ENCODE results near the gene GINM1. TPM values are rescaled to one million over a fixed set of nuclear protein-coding genes. Genes with fewer than 3 reads are reported as not detected.

GINM1 gene
- total RNA-seq, 1 experiment from 2014 or later: 25.0 TPM

- TF ChIP-seq ZBTB33 (IDR thresholded peaks at IDR 0.05; ENCODE audit: extremely low read depth, insufficient replicate concordance, low read length) (no peak), REST (IDR thresholded peaks at IDR 0.05; ENCODE audit: low read depth) (no peak), SP1 (IDR thresholded peaks at IDR 0.05; ENCODE audit: low read depth) (no peak)
Measured at GRCh38 chr6:149608381-149608982, 42.3 kb downstream of the GINM1 start (continued).

- ATAC-seq (no peak), DNase-seq (ENCODE audit: low read depth, low spot score) (no peak)
- BruUV-seq (replicated peaks): no TSS peak
- ChIA-PET POLR2A (no interaction called here), RAD21 (ENCODE audit: low non-redundant PET in 1 of 2, low total read pairs in 2 of 2, uncharacterized antibody in 2 of 2, unreplicated experiment in 2 of 2) (no interaction called here), CTCF (no interaction called here)
- no peak overlapping the region for H2AFZ ChIP-seq (ENCODE audit: low read depth, low read length, poor library complexity, severe bottlenecking)
- no peaks in the 10 kb centered on the region for H4K20me1 ChIP-seq (ENCODE audit: insufficient read depth)
- intact Hi-C loops (cut with micrococcal nuclease): no loop called here
- H3K9me2 ChIP-seq (ENCODE audit: insufficient read depth): no peaks in the 10 kb centered on the region
- no peak overlapping the region for H3K9ac ChIP-seq (ENCODE audit: low read length)
- no peak overlapping the region for H3K27ac ChIP-seq (ENCODE audit: low read depth, low read length)
- no peaks in the 10 kb centered on the region for H3K27me3 ChIP-seq (ENCODE audit: insufficient read depth, low read length)
- peaks cover 3% of the 10 kb centered on the region for H3K79me2 ChIP-seq (ENCODE audit: insufficient read depth, low read length)
- no peak overlapping the region for H3K4me2 ChIP-seq (ENCODE audit: low read length)
- no peaks in the 10 kb centered on the region for H3K4me1 ChIP-seq (ENCODE audit: control insufficient read depth in 1 of 2, insufficient read depth in 2 of 2, low read length in 2 of 2)
- H3K36me3 ChIP-seq (ENCODE audit: control insufficient read depth in 1 of 2, insufficient read depth in 2 of 2, low read length in 2 of 2): no peaks in the 10 kb centered on the region
- no peak overlapping the region for H3K4me3 ChIP-seq (replicated peaks in 1 of 2; ENCODE audit: low read depth in 1 of 2, low read length in 2 of 2)
- H3K9me3 ChIP-seq (ENCODE audit: control insufficient read depth in 1 of 2, insufficient read depth in 1 of 2, low read depth in 1 of 2, low read length in 2 of 2): no peaks in the 10 kb centered on the region
- TF ChIP-seq YY1 (IDR thresholded peaks at IDR 0.05; ENCODE audit: extremely low read depth, insufficient replicate concordance, low read depth, low read length) (no peak), REST (IDR thresholded peaks at IDR 0.05; ENCODE audit: low read depth) (no peak), ELF1 (IDR thresholded peaks at IDR 0.05; ENCODE audit: borderline replicate concordance, low read depth) (no peak), CTCF (IDR thresholded peaks at IDR 0.05 in 2 of 3, conservative IDR thresholded peaks at IDR 0.05 in 1 of 3; ENCODE audit: borderline replicate concordance in 1 of 3, insufficient read depth in 1 of 3, low read depth in 2 of 3, low read length in 2 of 3) (no peak), SP1 (IDR thresholded peaks at IDR 0.05; ENCODE audit: low read depth) (no peak), ZBTB33 (IDR thresholded peaks at IDR 0.05; ENCODE audit: extremely low read depth, insufficient replicate concordance, low read length) (no peak), FOSL1 (IDR thresholded peaks at IDR 0.05; ENCODE audit: low read depth) (no peak), EGR1 (IDR thresholded peaks at IDR 0.05; ENCODE audit: low read depth) (no peak)
Measured at GRCh38 chr6:149614337-149614736, 48.2 kb downstream of the GINM1 start.
